Amygdala (tissue), 56 donors: ENCODE results near the gene TIMP2.

Experiments used
- DNase-seq, 56 donors: peaks; one replicate each; lab custom pipeline; 2025; lab: John Stamatoyannopoulos, UW

TIMP2 gene

DNA sequence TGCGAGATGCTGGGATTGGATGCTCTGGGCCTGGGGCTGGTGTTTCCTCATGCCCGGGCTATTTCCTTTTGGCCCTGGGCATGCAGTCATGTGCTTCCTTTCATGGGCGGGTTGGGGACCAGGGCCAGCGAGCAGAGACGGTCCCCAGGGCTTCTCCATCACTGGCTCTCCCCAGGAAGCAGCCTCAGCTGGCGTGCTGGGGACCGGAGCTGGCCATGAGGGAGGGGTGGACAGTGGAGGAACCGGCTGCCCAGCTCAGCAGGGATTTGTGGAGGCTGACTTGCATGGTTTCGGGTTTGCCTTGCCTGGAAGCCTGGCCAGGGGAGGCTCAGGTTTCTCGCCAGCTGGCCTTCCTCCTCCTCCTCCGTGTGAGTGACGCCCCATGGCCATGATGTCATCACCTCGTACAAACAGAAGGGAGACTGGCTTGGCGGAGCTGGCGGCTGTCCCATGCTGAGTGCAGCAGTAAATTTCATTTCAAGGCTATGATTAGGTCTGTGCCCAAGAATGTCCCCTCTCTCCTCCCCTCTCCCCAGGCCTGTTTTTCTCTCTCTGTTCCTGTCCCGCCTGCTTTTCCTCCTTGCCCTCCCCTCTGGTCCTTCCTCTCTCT, 8.9 kb upstream of the TIMP2 start:
- DNase-seq = peak in 52 of 56 donors; percentile 37 to 95 (median 78)

DNA sequence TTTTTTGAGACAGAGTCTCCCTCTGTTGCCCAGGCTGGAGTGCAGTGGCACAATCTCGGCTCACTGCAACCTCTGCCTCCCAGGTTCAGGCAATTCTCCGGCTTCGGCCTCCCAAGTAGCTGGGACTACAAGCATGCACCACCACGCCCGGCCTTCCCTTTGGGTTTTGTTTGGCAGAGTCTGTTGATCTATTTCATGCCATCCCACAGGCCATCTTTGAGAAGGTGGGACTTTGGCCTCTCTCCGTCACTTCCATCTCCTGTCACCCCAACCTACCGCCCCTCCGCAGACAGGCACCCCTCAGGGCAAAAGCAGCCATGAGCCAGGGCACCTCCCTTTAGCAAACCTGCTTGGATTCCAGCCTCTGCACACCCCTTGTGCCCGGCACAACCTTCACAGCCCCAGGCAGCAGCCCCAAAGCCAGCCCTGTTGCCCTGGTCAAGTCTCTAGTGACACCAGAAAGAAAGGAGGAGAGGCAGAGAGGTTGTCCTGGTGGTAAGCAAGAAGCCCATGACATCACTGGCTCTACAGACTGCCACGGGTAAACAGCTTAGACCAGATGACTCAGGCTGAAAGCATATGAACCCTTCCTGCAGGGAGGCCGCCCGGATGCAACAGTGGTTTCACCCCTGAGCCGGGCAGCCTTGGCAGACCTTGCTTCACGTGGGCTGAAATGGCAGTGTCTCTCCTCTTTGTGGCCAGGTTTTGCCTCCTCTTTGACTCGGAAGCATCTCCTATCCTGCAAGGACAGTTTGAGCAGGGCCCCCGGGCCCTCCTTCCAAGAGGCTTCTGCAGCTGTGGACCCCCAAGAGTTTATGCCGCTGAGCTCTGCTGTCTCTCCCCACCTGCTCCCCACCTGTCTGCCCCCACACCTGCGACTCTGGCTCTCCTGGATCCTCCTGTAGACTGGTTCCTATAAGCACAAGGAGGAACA, 8.1 kb upstream of the TIMP2 start:
- no peak for DNase-seq

DNA sequence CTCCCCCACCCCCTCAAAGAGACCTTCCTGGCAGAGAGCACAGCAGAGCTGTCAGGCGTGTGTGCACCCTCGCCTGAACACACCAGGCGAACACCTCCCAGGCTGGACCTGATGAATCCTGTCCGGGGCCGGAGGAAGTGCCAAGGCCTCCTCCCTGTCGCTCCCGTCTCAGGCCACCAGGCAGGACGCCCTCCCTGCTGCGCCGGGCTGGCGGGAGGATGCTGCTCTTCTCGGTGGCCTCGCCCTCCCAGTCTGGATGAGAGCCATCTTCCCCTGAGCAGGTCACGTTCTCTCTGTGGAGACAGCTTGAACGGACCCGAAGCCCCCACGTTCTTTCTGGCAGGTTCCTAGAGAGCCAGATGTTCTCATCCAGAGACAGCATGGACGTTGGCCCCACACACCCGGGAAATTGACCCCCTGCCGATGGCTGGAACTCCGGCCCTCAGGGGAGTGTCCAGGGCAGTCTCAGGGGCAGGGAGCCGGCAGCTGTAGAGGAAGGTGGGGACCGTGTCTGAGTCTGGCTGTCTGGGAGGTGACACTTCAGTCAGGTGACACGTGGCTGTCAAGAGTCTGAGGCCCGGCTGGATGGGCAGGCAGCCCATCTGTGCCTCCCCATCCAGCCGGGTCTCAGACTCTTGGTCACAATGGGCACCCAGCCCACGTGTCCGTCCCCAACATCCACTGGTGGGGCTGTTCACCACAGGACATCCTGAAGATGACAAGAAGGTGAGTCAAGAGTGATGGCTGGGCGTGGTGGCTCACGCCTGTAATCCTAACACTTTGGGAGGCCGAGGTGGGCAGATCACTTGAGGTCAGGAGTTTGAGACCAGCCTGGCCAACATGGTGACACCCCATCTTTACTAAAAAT, 5.0 kb upstream of the TIMP2 start:
- DNase-seq = no peak

DNA sequence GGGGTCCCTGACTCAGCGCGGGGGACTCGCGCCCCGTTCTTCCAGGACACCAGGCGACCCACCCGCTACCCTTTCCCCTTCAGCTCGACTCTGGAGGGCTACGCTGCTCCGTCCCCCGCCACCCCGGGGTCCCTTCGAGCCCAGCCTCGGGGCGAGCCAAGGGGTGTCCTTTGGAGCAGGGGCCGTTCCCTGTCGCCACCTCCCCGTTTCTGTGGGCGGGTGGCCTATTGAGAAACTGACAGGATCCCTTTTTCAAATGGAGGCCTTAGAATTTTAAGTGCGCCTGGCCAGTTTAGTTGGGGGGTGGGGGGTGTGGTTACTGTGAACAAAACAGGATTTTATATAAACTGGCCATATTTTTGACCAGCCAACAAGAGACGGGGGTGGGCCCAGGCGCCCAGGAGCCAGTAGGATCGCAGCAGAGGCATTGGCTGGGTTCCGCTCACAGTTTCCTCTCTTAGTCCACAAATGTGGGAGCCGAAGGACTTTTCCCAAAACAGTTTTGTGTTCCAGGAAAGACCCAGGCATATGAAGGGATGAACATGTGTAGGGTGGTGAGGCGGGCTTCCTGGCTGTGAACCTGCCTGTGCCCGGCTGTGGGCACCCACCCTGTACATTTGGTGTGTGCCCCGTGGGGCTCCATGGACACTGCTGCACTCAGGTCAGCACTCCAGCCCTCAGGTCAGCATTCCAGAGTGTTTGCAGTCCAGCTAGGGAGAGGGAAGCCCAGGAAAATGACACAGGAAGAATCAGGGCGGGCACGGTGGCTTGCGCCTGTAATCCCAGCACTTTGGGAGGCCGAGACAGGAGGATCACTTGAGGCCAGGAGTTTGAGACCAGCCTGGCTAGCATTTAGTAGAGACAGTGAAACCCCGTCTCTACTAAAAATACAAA, 722 bp upstream of the TIMP2 start:
- DNase-seq = peak in 40 of 56 donors; percentile 27 to 80 (median 60)

DNA sequence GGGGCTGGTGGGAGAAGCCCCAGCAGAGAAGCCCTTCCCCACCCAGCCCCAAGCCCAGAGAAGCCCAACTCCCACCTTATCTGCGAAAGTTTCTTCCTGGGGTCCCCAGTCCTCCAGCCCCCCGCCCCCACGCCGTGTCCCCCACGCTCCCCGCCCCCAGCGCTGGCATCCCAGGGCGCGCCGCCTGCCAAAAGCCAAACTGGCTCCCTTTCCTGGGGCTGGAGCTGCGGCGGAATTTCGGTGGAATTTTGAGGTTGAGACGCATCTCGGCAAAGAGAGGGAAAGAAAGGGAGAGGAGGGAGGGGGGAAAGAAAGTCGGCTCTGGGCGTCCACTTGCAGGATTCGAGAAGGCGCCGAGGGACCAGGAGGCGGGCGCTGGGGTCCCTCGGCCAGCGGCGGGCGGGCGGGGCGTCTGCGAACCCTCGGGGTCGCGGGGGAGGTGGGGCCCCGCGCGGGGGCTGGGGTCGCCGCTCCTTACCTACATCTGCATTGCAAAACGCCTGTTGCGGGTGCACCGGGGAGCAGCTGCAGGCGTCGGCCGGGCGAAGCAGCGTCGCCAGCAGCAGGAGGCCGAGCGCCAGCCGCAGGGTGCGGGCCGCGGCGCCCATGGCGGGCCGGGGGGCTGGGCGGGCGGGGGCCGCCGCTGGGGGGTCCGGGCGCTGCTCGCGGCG, 571 bp downstream of the TIMP2 start:
- peak in 9 of 56 donors; percentile 11 to 59 (median 29) for DNase-seq

DNA sequence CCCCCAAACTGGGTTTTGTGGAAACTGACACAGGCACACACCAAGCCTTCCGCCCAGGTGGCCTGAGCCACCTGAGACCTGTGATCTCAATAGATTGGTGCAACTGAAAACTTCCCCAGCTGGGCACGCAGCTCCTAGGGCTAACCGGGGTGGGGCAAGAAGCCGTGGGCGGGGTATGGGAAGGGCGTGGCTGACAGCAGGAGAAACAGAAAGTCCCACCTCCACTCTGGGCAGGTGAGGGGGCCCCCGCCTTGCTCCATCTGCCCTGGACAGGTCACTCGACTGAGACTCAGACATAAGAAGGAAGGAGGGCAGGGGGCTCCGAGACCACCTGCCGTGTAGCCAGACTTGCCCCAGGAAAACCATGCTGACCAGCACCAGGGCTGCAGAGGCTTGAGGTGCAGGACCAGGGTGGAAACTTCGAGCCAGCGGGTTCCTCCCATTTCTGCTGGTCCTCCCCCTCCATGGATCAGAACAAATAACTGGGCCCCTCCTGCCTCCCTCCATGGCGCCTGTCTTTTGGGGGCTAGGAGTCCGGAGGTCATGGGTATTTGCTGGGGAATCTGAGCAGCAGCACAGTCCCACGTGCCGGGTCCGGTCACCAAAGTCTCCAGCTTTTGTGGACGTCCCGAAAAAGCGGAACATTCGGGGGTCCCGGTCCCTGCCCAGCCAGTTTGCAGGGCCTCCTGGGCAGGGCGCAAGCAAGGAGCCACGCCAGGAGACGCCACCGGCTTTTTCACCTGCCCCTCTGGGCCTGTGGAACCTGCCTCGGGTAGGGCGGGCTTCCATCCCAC, 1.3 kb downstream of the TIMP2 start:
- peak in 6 of 56 donors; percentile 18 to 50 (median 30) for DNase-seq

DNA sequence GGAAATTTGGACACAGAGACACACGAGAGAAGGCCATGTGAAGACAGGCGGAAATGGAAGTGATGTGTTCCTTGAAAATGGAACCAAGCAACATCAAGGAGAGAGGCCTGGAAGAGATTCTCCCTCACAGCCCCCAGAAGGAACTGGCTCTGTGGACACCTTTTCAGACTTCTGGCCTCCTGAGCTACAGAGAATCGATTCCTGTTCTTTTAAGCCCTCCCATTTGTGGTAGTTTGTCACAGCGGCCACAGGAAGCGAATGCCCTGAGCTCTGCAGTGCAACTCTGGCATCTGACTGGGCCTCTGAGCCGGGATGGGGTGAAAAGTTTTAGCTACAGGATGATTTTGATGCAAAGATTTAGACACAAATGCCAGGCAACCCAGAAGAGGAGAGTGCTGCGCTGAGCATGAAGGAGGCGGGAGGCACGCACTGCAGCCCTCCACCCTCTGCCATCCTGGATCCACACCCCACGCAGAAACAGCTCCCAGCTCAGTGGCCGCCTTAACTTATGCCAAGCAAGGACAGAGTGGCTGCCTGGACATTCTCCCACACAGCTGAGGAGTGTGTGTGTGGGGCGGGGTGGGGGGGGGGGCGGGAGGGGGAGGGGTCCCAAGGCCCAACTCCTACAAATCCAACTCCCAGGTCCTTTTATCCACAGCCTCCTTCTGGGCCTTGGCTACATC, 2.2 kb downstream of the TIMP2 start:
- peak in 4 of 56 donors; percentile 22 to 44 (median 24) for DNase-seq

DNA sequence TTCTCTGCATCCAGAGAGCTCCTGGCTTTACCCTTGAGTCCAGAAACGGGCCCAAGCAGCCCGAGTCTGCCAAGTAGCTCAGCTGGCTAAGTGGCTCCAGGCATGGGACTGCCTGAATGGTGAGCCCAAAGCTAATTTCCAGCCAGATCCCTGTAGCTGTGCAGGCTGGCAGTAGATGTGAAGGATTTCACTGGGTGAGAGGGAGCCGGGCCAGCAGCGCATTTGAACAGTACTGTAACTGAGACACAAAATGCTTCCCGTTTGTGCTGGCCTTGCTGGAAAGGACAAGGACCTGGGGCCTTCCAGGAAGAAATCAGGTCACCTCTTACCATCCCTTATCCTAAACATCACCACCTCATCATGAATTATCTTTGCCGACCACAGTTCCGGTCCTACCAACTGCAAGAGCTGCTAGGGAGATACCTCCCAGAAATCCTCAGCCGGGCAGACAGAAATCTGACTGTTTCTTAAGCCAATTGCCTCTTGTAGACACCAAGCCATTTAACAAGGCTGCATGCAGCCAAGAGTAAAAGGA, 3.7 kb downstream of the TIMP2 start:
- peak in 51 of 56 donors; percentile 25 to 88 (median 61) for DNase-seq

DNA sequence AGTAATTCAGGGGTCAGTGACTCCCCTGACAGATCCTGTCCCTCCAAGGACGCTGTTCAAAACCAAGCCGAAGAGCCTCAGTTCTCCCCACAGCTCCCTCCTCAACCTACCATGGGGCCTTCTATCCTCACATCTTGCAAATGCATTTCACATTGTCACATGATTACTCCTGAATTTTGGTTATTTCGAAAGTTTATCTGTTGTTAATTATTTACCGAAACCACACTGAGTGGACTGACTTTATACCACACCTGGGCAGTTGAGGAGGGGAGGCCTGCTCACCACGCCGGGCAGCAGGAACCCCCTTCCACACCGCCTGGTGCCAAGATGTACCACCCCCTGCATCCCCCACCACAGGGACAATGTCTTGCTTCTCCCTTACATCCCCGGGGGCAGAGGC, 4.7 kb downstream of the TIMP2 start:
- no peak for DNase-seq

DNA sequence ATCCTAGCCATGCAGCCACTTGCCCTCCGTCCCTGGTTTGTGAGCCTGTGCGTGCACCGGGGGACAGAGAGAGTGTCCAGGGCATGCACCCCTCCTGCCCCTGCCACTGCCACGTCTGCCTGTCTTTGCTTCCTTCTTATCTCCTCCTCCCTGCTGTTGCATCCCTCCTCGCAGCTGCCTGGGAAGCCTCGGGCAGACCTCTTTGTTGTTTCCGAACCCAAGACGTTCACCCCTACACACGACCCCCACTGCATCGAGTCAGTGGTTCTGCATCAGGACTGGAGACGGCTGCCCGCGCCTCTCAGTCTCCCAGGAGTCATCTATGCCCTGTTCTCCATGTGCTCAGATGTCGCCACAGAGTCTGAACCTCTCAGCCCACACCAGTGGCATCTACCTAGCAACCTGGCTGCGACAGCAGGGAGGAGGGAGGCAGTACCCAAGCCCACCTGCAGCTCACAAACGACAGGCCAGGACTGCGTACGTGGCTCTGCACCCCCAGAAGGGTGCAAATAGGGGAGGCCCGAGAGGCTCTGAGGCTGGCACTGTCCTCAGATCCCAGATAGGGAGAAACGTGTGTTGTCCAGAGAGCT, 5.2 kb downstream of the TIMP2 start:
- DNase-seq = peak in 1 of 56 donors; percentile 33

DNA sequence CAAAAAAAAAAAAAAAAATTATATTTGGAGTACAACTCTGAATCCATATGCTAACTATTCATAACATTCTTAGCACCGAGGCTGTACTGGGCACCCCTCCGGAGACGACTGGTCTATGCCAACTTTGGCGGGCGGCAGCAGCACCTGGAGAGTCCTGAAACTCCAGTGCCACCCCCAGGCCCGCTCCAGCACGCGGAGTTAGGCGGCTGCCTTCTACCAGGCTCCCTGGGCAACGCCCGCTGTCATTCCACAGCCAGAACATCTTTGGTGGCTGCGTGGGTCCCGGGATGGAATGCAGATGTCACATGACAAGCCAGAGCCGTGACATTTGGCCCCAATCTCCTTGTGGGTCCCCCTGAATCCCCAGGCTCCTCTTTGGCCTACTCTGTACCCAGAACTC, 6.2 kb downstream of the TIMP2 start:
- no peak for DNase-seq

DNA sequence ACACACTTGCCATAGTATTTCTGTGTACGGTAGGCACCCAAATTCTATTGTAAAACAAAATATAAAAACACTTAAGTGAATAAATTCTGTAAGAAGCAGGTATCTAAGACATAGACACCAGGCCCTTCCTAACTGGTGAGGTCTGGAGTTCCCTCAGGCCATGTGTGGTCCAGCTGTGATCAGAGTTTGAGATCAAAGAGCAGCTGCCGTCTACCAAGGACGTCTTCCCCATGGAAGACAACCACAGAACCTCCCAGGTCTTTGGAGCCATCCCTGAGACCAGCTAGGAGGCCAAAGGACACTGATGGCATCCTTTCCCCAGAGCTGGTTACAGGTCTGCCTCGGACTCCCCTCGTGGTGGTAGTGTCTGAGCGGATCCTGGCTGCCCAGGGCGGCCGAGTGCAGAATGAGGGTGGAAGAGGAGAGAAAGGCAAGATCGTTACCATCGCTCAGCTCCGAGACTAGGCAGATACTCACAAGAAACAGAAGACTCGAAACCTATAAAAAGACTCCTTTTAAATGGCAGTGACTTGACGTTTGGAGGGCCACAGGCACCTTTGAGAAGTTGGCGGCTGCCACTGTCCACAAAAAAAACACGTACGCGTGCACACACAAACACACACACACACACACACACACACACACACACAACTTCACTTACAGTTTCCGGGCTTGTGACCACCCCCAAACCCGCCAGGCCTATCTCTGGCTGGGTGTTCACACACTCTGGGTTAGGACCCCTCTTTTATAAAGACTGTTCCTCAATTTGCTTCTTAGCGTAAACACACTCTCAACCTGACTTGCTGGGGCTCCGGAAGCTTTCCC, 7.5 kb downstream of the TIMP2 start:
- no peak for DNase-seq

DNA sequence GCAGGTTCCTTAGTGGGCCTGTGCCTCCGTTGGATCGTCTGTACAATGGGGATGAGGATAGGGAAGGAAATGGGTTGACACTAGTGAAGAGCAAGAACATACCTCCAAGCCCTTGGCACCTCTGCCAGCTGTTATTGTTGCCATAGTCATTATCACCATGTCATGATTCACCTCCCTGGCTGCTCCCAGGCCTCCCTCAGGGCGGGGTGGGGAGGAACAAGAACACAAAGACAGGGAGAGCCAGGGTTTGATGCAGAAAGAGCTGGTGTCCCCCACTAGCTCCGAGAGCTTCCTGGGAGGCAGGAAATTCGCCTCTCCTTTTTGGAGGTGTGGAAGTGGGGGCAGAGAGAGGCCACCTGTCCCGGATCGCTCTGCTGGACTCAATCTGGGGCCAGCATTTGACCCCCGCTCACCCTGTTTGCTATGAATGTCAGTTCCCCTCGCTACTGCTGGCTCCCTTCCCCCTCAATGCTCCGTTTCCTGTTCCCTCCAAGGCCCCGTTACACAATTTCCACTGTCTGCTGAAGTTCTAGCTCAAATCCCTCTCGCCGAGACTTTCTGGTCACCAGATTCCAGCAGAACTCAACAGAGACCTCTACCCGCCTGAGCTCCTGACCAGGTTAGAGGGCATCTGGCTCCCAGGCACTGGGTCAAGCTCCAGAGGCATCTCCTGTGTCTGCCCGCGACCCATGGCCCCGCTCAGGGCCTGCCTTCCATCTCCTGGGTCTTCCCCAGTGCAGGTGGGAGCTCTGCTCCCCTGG, 9.1 kb downstream of the TIMP2 start:
- DNase-seq = peak in 4 of 56 donors; percentile 11 to 58 (median 30)

DNA sequence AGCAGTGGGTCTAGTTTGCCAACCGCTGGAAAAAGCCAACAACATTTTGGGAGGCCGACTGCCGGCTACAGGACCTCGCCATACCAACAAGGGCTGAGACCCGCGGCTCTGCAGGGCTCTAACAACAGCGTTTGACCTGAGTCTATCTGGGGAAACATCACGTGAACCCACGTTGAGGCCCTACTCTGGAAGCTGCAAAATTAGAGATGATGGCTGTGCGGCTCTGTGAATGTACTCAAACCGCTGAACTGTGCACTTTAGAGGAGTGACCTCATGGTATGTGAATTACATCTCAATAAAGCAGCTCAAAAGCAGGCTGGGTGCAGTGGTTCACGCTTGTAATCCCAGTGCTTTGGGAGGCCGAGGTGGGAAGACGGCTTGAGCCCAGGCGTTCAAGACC, 12.1 kb downstream of the TIMP2 start:
- DNase-seq = no peak

DNA sequence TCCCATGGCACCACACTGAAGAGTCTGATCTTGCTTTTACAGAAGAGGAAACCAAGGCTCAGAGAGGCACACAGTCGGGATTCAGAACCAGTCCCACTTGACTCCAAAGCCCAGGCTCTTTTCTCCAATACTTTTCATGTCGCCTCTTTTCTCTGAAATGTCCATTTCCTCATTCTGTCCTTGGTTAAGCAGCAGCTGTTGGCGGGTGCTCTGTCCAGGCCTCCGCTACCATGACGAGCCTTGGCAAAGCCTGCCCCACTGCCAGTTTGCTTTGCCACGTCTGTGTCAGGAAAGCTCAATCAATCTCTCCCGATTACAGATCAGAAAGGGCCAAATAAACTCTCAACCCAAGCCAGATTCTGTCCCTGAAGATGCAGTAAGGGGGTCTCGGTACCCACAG, 13.1 kb downstream of the TIMP2 start:
- no peak for DNase-seq
